Esophagus squamous epithelium (tissue), 5 donors: ENCODE results near the gene ARRDC2. TPM values are rescaled to one million over a fixed set of nuclear protein-coding genes. Genes with fewer than 3 reads are reported as not detected.

Experiments
- DNase-seq: peaks from one replicate; lab custom pipeline; 2025; lab: John Stamatoyannopoulos, UW
- H3K27ac ChIP-seq, 4 donors: fragments of 200-600 bp; sonication (generic); one replicate each; pipeline ENCODE4 v1.5.1; 2016 to 2019; ENCODE audit warnings: mild to moderate bottlenecking in 1 of 4
- H3K27me3 ChIP-seq, 4 donors: fragments of 200-600 bp; sonication (generic); 1 replicate in 3 of 4; 2 replicates in 1 of 4; pipeline versions ENCODE4 v1.5.1 to v1.6.0; 2017 to 2021; ENCODE audit warnings: antibody characterized with exemption in 1 of 4
- H3K36me3 ChIP-seq, 3 donors: fragments of 200-600 bp; sonication (generic); one replicate each; pipeline ENCODE4 v1.5.1; 2016 to 2019
- H3K4me1 ChIP-seq, 3 donors: fragments of 200-600 bp; sonication (generic); one replicate each; pipeline ENCODE4 v1.5.1; 2017 to 2019
- H3K4me3 ChIP-seq, 4 donors: fragments of 200-600 bp; sonication (generic); 1 replicate in 3 of 4; 2 replicates in 1 of 4; pipeline ENCODE4 v1.5.1; 2016 to 2019; ENCODE audit warnings: mild to moderate bottlenecking in 2 of 4, moderate library complexity in 1 of 4
- H3K9me3 ChIP-seq, 3 donors: fragments of 200-600 bp; sonication (generic); one replicate each; pipeline ENCODE4 v1.5.1; 2016 to 2019
- POLR2A ChIP-seq, 4 donors: fragments of 450-650 bp; IDR thresholded peaks; one replicate each; pipeline ENCODE4 v1.6.1; 2017; ENCODE audit warnings: antibody characterized with exemption in 4 of 4, mild to moderate bottlenecking in 4 of 4, moderate library complexity in 3 of 4
- WGBS, 2 donors: methylation state at CpG; one replicate each; pipeline ENCODE4 v1.1.5; 2018; 5-methylcytosine and 5-hydroxymethylcytosine counted together
- intact Hi-C: fragments of 100-400 bp; cut with DNase I; formaldehyde crosslinking; loops from one replicate; pipeline ENCODE4 v1.15.0; 2022
- total RNA-seq, 4 donors: library from RNA; depleted of rRNA; stranded (reverse); fragments of >200 nt; gene quantifications; one replicate each; pipeline ENCODE4 v1.1.0, GENCODE V29; 2016
- TF ChIP-seq, protein P1 (sequence below), 6 experiments: fragments of 450-650 bp in 4 of 6; fragments of 200-600 bp in 2 of 6; sonication (generic) in 2 of 6; IDR thresholded peaks; one replicate each; pipeline ENCODE4 v1.5.1; 2016 to 2019; ENCODE audit warnings: antibody characterized with exemption in 6 of 6, mild to moderate bottlenecking in 4 of 6, moderate library complexity in 4 of 6
- donor health status: DM: yes; HTN: yes; CAD: no.

Gene ARRDC2
- total RNA-seq, 4 donors from 2014 or later: 12.4 to 37.2 (median 15.4) TPM

DNA sequence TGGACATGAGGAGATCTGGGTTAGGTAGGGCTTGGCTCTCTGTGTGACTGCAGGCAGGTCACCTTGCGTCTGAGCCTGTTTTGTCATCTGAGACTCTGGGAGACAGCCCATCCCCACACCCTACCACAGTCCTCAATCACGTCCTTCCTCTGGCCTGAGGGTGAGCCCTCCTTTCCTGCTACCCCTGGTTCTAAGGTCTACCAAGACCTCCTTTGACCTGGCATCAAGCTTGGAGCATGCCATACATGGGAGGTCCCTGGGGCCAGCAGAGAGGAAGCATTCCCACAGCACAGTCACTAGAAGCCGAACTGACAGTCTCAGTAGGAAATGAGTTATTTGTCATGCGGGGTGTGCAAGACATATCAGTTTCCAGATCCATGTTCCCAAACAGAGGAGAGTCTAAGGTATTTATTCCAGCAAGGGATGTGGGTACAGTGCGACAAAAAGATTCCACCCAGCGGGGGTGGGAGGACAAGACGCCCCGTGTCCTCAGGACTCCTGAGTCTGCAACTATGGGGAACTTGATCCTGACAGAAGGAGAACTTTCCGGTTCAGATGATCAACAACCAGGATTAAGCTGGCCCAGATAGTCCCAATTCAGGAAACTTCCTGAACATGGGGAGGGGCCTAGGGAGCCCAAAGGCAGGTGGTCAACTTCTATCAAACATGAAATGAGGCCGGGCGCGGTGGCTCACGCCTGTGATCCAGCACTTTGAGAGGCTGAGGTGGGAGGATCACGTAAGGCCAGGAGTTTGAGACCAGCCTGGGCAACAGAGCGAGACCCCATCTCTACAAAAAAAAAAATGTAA, 9.5 kb downstream of the ARRDC2 start:
- DNase-seq: no peak

DNA sequence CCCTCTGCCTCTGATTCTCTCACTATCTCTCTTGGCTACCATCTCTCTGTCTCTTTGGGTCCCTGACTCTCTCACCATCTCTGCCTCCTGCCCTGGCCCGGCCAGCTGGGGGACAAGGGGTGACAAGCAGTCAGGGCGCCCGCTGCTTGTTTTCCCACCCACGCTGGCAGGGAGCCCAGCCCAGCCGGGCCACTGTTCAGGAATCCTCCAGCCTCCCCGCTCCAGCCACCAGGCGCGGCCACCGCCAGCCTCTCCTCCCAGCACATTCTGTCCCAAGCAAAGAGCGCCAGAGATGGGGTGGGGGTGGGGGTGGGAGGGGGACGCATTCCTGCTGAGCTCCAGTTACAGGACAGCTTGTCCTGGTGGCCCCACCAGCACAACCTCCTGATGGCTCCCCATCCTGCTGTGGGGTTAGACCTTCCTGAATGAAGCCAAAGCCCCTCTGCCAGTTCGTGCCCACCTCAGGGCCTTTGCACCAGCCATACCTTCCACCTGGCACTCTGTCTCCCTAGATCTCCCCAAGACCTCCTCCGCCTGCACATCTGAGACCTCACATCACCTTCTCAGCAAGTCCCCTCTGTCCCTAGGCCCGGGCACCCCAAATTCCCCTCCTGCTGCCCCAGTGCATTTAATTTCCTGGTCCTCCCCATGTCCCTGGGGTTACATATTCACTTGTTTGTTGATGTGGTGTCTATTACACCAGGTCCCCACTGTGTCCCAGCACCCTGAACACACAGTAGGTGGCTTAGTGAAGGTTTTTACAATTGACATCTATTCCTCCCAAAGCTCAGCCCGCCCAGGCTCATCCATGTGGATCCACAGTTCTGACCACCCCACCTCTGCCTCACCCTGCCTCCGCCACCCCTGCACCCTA, 12.5 kb downstream of the ARRDC2 start:
- H3K4me3 ChIP-seq: peak overlapping the region in 1 of 4 donors; percentile 36
- WGBS, 2 donors: 37 to 45% methylated on average over 12 to 15 of the region's 16 CpGs
- no peak for DNase-seq
- H3K9me3 ChIP-seq: no peaks in the 10 kb centered on the region
- H3K36me3 ChIP-seq: peaks cover 0 to 3% (median 0%) of the 10 kb centered on the region in 3 donors
- TF ChIP-seq, protein P1, sequence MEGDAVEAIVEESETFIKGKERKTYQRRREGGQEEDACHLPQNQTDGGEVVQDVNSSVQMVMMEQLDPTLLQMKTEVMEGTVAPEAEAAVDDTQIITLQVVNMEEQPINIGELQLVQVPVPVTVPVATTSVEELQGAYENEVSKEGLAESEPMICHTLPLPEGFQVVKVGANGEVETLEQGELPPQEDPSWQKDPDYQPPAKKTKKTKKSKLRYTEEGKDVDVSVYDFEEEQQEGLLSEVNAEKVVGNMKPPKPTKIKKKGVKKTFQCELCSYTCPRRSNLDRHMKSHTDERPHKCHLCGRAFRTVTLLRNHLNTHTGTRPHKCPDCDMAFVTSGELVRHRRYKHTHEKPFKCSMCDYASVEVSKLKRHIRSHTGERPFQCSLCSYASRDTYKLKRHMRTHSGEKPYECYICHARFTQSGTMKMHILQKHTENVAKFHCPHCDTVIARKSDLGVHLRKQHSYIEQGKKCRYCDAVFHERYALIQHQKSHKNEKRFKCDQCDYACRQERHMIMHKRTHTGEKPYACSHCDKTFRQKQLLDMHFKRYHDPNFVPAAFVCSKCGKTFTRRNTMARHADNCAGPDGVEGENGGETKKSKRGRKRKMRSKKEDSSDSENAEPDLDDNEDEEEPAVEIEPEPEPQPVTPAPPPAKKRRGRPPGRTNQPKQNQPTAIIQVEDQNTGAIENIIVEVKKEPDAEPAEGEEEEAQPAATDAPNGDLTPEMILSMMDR (IDR thresholded peaks at IDR 0.05): peak in 1 of 6 experiments; percentile 7
- TF ChIP-seq POLR2A (IDR thresholded peaks at IDR 0.05): no peak
- H3K27me3 ChIP-seq: no peaks in the 10 kb centered on the region
- peaks cover 23 to 91% (median 72%) of the 10 kb centered on the region in 3 donors for H3K4me1 ChIP-seq
- intact Hi-C loops: no loop called here
- H3K27ac ChIP-seq: peak overlapping the region; percentile 75 to 95 (median 91)

More for the DNA sequence above, 9.5 kb downstream of the ARRDC2 start:
- 48 to 72% methylated on average over 12 to 13 of the region's 15 CpGs for WGBS, 2 donors
- H3K4me3 ChIP-seq: no peak overlapping the region
- H3K4me1 ChIP-seq: peaks cover 23 to 96% (median 68%) of the 10 kb centered on the region in 3 donors
- H3K27ac ChIP-seq: peak overlapping the region; percentile 67 to 92 (median 88)
- intact Hi-C loops: no loop called here
- no peaks in the 10 kb centered on the region for H3K27me3 ChIP-seq
- H3K36me3 ChIP-seq: peaks cover 0 to 32% (median 9%) of the 10 kb centered on the region in 3 donors
- no peaks in the 10 kb centered on the region for H3K9me3 ChIP-seq
- no peak for TF ChIP-seq POLR2A (IDR thresholded peaks at IDR 0.05)
- TF ChIP-seq, protein P1 (IDR thresholded peaks at IDR 0.05): no peak

DNA sequence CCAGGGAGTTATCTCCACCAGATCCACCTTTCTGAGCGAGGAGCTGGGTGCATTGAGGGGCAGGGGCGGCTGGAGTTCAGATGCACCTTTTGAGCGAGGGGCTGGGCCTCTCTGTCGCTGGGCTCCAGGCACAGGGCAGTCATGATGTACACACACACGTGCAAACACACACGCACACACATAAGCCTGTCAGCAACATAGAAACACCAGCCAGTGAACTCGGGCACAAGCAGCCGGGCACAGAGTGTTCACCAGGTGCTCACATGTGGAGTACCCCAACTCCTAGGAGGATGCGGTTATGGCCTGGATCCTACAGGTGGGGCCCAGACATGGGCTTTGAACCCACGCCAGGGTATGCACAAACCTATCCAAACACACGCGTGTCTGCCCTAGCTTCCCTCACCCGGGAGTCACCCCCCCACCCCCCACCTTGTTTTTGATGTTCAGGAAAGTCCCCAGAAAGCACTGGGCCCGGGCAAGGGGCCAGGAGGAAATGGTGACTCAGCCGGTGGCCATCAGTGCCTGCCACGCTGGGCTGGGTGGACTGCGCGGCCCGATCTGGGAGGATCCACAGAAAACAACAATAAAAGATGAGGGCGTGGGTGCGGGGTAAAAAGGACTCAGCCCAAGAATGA, 13.3 kb downstream of the ARRDC2 start:
- Histone ChIP-seq H3K27ac (peak overlapping the region; percentile 75 to 95 (median 91)), H3K27me3 (no peaks in the 10 kb centered on the region), H3K36me3 (no peaks in the 10 kb centered on the region), H3K4me3 (peak overlapping the region in 1 of 4 donors; percentile 36), H3K4me1 (peaks cover 23 to 85% (median 72%) of the 10 kb centered on the region in 3 donors), H3K9me3 (no peaks in the 10 kb centered on the region)
- intact Hi-C loops: no loop called here
- no peak for DNase-seq
- no peak for TF ChIP-seq POLR2A (IDR thresholded peaks at IDR 0.05)
- TF ChIP-seq, protein P1 (IDR thresholded peaks at IDR 0.05): no peak
- 8 to 11% methylated on average over 5 to 8 of the region's 21 CpGs for WGBS, 2 donors

DNA sequence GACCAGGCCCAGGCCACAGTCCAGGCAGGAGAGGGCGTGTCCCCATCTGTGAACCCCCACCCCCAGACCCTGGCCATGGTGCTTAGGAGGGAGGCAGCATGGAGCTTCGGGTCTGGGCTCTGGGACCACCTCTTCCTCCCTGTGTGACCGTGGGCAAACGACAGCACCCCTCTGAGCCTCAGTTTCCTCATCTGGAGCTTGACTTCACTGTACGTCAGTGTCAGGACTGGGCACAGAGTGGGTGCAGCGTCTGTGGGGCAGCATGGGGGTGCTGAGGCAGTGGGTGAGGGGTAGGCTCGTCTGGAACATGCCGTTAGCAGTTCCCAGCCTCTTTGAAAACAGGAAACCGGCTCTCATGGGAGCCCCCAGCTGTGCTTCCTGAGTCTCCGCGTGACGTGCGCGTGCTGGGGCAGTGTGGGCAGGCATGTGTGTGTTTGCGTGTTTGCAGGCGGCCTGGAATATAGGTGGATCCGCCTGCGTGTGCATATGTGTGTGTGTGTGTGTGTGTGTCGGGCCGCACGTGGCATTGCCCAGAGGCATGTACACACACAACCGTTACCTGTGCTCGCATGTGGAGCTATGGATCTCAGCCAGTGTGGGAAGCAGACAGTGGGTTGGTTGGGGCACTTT, 15.8 kb downstream of the ARRDC2 start:
- WGBS, 2 donors: 33 to 42% methylated on average over 2 to 8 of the region's 23 CpGs
- intact Hi-C loops: no loop called here

More for the DNA sequence above, 15.8 kb downstream of the ARRDC2 start:
- Histone ChIP-seq H3K27ac (peak overlapping the region; percentile 64 to 95 (median 91)), H3K9me3 (no peaks in the 10 kb centered on the region), H3K27me3 (no peaks in the 10 kb centered on the region), H3K4me1 (peaks cover 23 to 62% (median 53%) of the 10 kb centered on the region in 3 donors), H3K4me3 (no peak overlapping the region), H3K36me3 (no peaks in the 10 kb centered on the region)
- peak in 1 of 4 donors; percentile 37 for TF ChIP-seq POLR2A (IDR thresholded peaks at IDR 0.05)
- TF ChIP-seq, protein P1 (IDR thresholded peaks at IDR 0.05): no peak
- DNase-seq: peak; percentile 45
